ENCODE results near the gene IER5L. TPM values are rescaled to one million over a fixed set of nuclear protein-coding genes. Genes with fewer than 3 reads are reported as not detected.

The IER5L gene
- total and polyA plus RNA-seq, 9 of the 15 experiments (the other 6 are each of a cell fraction or from before 2014, with no cell fraction given): 0.14 to 11.9 (median 0.52) TPM

DNA sequence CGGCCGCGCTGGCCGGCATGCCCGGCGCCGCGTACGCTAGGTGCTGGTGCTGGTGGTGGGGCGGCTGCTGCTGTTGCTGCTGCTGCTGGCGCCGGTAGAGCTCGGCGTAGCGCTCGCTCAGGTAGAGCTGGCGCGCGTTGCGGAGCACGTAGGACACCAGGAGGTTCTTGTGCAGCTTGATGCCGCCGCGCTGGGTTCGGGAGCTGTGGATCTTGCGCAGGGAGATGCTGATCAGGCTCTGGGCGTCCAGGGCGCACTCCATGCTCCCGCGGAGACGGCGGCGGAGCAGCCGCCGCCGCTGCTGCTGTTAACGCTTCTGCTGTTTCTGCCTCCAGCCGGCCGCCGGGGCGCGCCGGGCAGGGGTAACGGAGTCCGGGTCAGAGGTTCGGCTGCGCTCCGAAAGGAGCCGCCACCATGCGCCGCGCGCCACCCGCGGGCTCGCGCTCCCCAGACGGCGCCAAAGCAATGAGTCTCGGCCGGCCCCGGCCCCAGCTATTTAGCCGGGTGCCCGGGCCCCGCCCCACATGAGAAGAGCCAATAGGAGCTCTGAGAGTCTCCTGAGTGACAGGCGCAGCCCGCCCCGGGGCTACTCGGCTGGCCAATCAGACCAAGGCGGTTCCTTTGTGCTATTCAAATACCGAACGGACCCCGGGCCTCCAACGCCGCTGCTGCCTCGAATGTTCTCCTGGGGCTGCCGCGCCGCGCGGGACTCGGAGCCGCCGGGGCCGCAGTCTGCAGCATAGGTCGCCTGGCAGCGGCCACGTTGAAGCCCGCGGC lies at the start of gene IER5L (continued):
- TF ChIP-seq SOX6 (IDR thresholded peaks at IDR 0.05) (no peak), ZNF274 (IDR thresholded peaks at IDR 0.05; ENCODE audit: borderline replicate concordance, low read depth, low read length) (peak; percentile 26; the same call in 1 of the 2 replicates), NR3C1 (CRISPR knock-in tag; IDR thresholded peaks at IDR 0.05) (no peak), HDAC6 (IDR thresholded peaks at IDR 0.05; ENCODE audit: low read depth, low read length) (peak; percentile 97), TSHZ1 (CRISPR knock-in tag; IDR thresholded peaks at IDR 0.05) (no peak), ARID4B (CRISPR knock-in tag; IDR thresholded peaks at IDR 0.05) (no peak), ZNF24 (IDR thresholded peaks at IDR 0.05) (no peak), ZC3H4 (CRISPR knock-in tag; IDR thresholded peaks at IDR 0.05; ENCODE audit: borderline replicate concordance) (no peak)

All from K562 (cell line).